Mucosa of stomach (tissue), 1 donor: ENCODE results near the gene NR2F1-AS1.

Experiments
- H3K27me3 ChIP-seq: one replicate; pipeline ENCODE4 v1.7.0; 2013; ENCODE audit warnings: mild to moderate bottlenecking, low read length; ENCODE audit not compliant: control insufficient read depth, insufficient read depth
- H3K36me3 ChIP-seq: one replicate; pipeline ENCODE4 v1.7.0; 2013; ENCODE audit warnings: low read length; ENCODE audit not compliant: control insufficient read depth, insufficient read depth
- H3K4me1 ChIP-seq: one replicate; pipeline ENCODE4 v1.7.0; 2013; ENCODE audit warnings: mild to moderate bottlenecking, low read length; ENCODE audit not compliant: control insufficient read depth, insufficient read depth
- H3K4me3 ChIP-seq: one replicate; pipeline ENCODE4 v1.7.0; 2013; ENCODE audit warnings: low read length
- H3K9ac ChIP-seq: one replicate; pipeline ENCODE4 v1.7.0; 2013; ENCODE audit warnings: mild to moderate bottlenecking, low read length, moderate library complexity
- H3K9me3 ChIP-seq: one replicate; pipeline ENCODE4 v1.7.0; 2013; ENCODE audit warnings: mild to moderate bottlenecking, low read length, moderate library complexity; ENCODE audit not compliant: control insufficient read depth
- donor health status: Pancreatic carcinoma.

Gene NR2F1-AS1

GRCh38 chr5:93580927-93581445 lies at the start of gene NR2F1-AS1:
TSS of gene NR2F1-AS1 (minus strand) at chr5:93581219.
- H3K36me3 ChIP-seq = no peaks in the 10 kb centered on the region
- peak within 1 kb of the TSS; percentile 58 for H3K4me3 ChIP-seq
- peaks cover 76% of the 10 kb centered on the region for H3K27me3 ChIP-seq
- peaks cover 25% of the 10 kb centered on the region for H3K4me1 ChIP-seq
- peak within 1 kb of the TSS; percentile 64 for H3K9ac ChIP-seq
- H3K9me3 ChIP-seq = no peaks in the 10 kb centered on the region

GRCh38 chr5:93626801-93627200 lies 45.8 kb upstream of the NR2F1-AS1 start:
- no peaks in the 10 kb centered on the region for H3K9me3 ChIP-seq
- H3K27me3 ChIP-seq = no peaks in the 10 kb centered on the region

GRCh38 chr5:93623153-93623552 lies 42.1 kb upstream of the NR2F1-AS1 start:
- no peaks in the 10 kb centered on the region for H3K36me3 ChIP-seq
- H3K4me3 ChIP-seq = no peak overlapping the region
- H3K27me3 ChIP-seq = peaks cover 5% of the 10 kb centered on the region
- no peaks in the 10 kb centered on the region for H3K9me3 ChIP-seq
- H3K9ac ChIP-seq = no peak overlapping the region
- no peaks in the 10 kb centered on the region for H3K4me1 ChIP-seq

More at GRCh38 chr5:93626801-93627200, 45.8 kb upstream of the NR2F1-AS1 start:
- Histone ChIP-seq H3K9ac (no peak overlapping the region), H3K36me3 (no peaks in the 10 kb centered on the region), H3K4me3 (no peak overlapping the region), H3K4me1 (no peaks in the 10 kb centered on the region)

GRCh38 chr5:93622240-93622885 lies 41.3 kb upstream of the NR2F1-AS1 start:
- H3K9me3 ChIP-seq = no peaks in the 10 kb centered on the region
- no peaks in the 10 kb centered on the region for H3K4me1 ChIP-seq
- no peak overlapping the region for H3K4me3 ChIP-seq
- H3K36me3 ChIP-seq = no peaks in the 10 kb centered on the region
- peaks cover 5% of the 10 kb centered on the region for H3K27me3 ChIP-seq
- H3K9ac ChIP-seq = no peak overlapping the region

GRCh38 chr5:93621327-93621798 lies 40.3 kb upstream of the NR2F1-AS1 start:
- H3K4me3 ChIP-seq = no peak overlapping the region
- peaks cover 5% of the 10 kb centered on the region for H3K27me3 ChIP-seq
- H3K36me3 ChIP-seq = no peaks in the 10 kb centered on the region
- no peaks in the 10 kb centered on the region for H3K9me3 ChIP-seq
- H3K9ac ChIP-seq = peak overlapping the region; percentile 7
- no peaks in the 10 kb centered on the region for H3K4me1 ChIP-seq

- Histone ChIP-seq H3K36me3 (no peaks in the 10 kb centered on the region), H3K9ac (peak overlapping the region; percentile 9)
These were observed 39.7 kb upstream of the NR2F1-AS1 start for GRCh38 chr5:93620487-93621326.

GRCh38 chr5:93616538-93617174 lies 35.6 kb upstream of the NR2F1-AS1 start:
- Histone ChIP-seq H3K4me1 (no peaks in the 10 kb centered on the region), H3K9me3 (no peaks in the 10 kb centered on the region), H3K36me3 (no peaks in the 10 kb centered on the region), H3K27me3 (peaks cover 27% of the 10 kb centered on the region), H3K9ac (no peak overlapping the region), H3K4me3 (no peak overlapping the region)

More at GRCh38 chr5:93620487-93621326, 39.7 kb upstream of the NR2F1-AS1 start:
- Histone ChIP-seq H3K4me3 (peak overlapping the region; percentile 31), H3K27me3 (peaks cover 5% of the 10 kb centered on the region), H3K4me1 (no peaks in the 10 kb centered on the region), H3K9me3 (no peaks in the 10 kb centered on the region)

GRCh38 chr5:93612855-93613243 lies 31.8 kb upstream of the NR2F1-AS1 start:
- Histone ChIP-seq H3K9me3 (no peaks in the 10 kb centered on the region), H3K27me3 (peaks cover 61% of the 10 kb centered on the region), H3K4me1 (no peaks in the 10 kb centered on the region), H3K4me3 (no peak overlapping the region), H3K36me3 (no peaks in the 10 kb centered on the region), H3K9ac (no peak overlapping the region)

- Histone ChIP-seq H3K9ac (no peak overlapping the region), H3K27me3 (peaks cover 67% of the 10 kb centered on the region), H3K36me3 (no peaks in the 10 kb centered on the region), H3K9me3 (no peaks in the 10 kb centered on the region), H3K4me1 (no peaks in the 10 kb centered on the region), H3K4me3 (no peak overlapping the region)
These were observed 31.2 kb upstream of the NR2F1-AS1 start for GRCh38 chr5:93611976-93612854.

- Histone ChIP-seq H3K9me3 (no peaks in the 10 kb centered on the region), H3K4me1 (no peaks in the 10 kb centered on the region), H3K36me3 (no peaks in the 10 kb centered on the region), H3K9ac (no peak overlapping the region), H3K4me3 (no peak overlapping the region), H3K27me3 (peaks cover 74% of the 10 kb centered on the region)
These were observed 30.4 kb upstream of the NR2F1-AS1 start for GRCh38 chr5:93611273-93611975.
